OCI-LY7 (cell line): ENCODE measurements around the gene INTS2.

Experiments
- EZH2phosphoT487 ChIP-seq: fragments of 200-600 bp; sonication (generic); IDR thresholded peaks from 2 replicates; pipeline ENCODE4 v1.6.1; 2018; ENCODE audit warnings: low read depth, borderline replicate concordance, mild to moderate bottlenecking, mixed run types, antibody characterized with exemption, low read length, moderate library complexity, mixed read lengths
- TF ChIP-seq, protein P1 (sequence below): fragments of 200-600 bp; sonication (generic); conservative IDR thresholded peaks from 2 replicates; pipeline ENCODE4 v1.5.1; 2014; ENCODE audit warnings: mild to moderate bottlenecking, antibody characterized with exemption, low read length, moderate library complexity, mixed read lengths

DNA sequence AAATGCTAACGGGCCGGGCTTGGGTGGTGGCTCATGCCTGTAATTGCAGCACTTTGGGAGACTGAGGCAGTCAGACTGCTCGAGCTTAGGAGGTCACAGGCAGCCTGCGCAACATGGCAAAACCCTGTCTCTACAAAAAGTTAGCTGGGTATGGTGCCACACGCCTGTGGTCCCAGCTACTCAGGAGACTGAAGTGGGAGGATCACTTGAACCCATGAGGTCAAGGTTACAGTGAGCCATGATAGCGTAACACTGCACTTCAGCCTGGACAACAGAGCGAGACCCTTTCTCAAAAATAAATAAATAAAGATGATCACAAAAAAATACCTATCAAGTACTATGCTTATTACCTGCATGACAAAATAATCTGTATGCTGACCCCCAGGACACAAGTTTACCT is 46.3 kb upstream of the INTS2 start:
- no peak for TF ChIP-seq EZH2phosphoT487
- TF ChIP-seq, protein P1, sequence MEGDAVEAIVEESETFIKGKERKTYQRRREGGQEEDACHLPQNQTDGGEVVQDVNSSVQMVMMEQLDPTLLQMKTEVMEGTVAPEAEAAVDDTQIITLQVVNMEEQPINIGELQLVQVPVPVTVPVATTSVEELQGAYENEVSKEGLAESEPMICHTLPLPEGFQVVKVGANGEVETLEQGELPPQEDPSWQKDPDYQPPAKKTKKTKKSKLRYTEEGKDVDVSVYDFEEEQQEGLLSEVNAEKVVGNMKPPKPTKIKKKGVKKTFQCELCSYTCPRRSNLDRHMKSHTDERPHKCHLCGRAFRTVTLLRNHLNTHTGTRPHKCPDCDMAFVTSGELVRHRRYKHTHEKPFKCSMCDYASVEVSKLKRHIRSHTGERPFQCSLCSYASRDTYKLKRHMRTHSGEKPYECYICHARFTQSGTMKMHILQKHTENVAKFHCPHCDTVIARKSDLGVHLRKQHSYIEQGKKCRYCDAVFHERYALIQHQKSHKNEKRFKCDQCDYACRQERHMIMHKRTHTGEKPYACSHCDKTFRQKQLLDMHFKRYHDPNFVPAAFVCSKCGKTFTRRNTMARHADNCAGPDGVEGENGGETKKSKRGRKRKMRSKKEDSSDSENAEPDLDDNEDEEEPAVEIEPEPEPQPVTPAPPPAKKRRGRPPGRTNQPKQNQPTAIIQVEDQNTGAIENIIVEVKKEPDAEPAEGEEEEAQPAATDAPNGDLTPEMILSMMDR: no peak
